Endothelial cell of umbilical vein (primary cell): ENCODE results near the gene LMBR1L. TPM values are rescaled to one million over a fixed set of nuclear protein-coding genes. Genes with fewer than 3 reads are reported as not detected.

Experiments used
- BruUV-seq: library from RNA; stranded (reverse); fragments of 400-500 nt; replicated peaks from 2 replicates; lab custom pipeline; 2021; lab: Mats Ljungman, UMichigan
- CTCF ChIA-PET: fragments of 300-600, 350-600 bp; sonication (Branson Sonifier 250); formaldehyde crosslinking; loops from one replicate; lab custom pipeline; 2021; ENCODE audit warnings: antibody characterized with exemption, inconsistent platforms; lab: Charles Lee
- POLR2A ChIA-PET: fragments of 300-600, 350-600 bp; sonication (Branson Sonifier 250); formaldehyde crosslinking; loops from one replicate; lab custom pipeline; 2021; ENCODE audit warnings: antibody characterized with exemption, inconsistent platforms; lab: Charles Lee
- DNase-seq: peaks from one replicate; pipeline ENCODE4 v3.0.0-alpha.2; 2011; ENCODE audit warnings: low read depth, low spot score
- FAIRE-seq: peaks from 2 replicates; lab custom pipeline; 2011; peaks lifted over from hg19 to GRCh38; lab: Jason Lieb, UNC
- H2AFZ ChIP-seq: 2 replicates; pipeline ENCODE4 v1.6.0; 2012; ENCODE audit warnings: low read depth, low read length, control low read depth, inconsistent platforms
- H3K27ac ChIP-seq: 2 replicates; pipeline ENCODE4 v1.5.1; 2011; ENCODE audit warnings: low read depth, mild to moderate bottlenecking, control low read depth, low read length, moderate library complexity; ENCODE audit not compliant: insufficient read depth
- H3K27me3 ChIP-seq, 2 experiments: 2 replicates each; pipeline versions ENCODE4 v1.6.0 to v1.6.1; 2011; ENCODE audit warnings: low read length in 2 of 2, mixed read lengths in 1 of 2; ENCODE audit not compliant: control insufficient read depth in 2 of 2, insufficient read depth in 2 of 2
- H3K36me3 ChIP-seq, 2 experiments: 2 replicates in 1 of 2; 3 replicates in 1 of 2; pipeline ENCODE4 v1.5.1; 2011; ENCODE audit warnings: low read length in 2 of 2, mild to moderate bottlenecking in 1 of 2, moderate library complexity in 1 of 2; ENCODE audit not compliant: control insufficient read depth in 2 of 2, insufficient read depth in 2 of 2; ENCODE audit errors: extremely low read depth in 1 of 2
- H3K4me1 ChIP-seq: 3 replicates; pipeline ENCODE4 v1.5.1; 2011; ENCODE audit warnings: mild to moderate bottlenecking, low read length; ENCODE audit not compliant: control insufficient read depth, insufficient read depth; ENCODE audit errors: extremely low read depth
- H3K4me2 ChIP-seq: 2 replicates; pipeline ENCODE4 v1.6.1; 2011; ENCODE audit warnings: low read length, control low read depth, mixed read lengths; ENCODE audit not compliant: insufficient read depth
- H3K4me3 ChIP-seq, 3 experiments: fragments of 200-600 bp in 1 of 3; sonication (generic), shearing (Covaris generic) in 1 of 3; replicated peaks in 1 of 3; 2 replicates each; pipeline ENCODE4 v1.5.1; 2011 to 2016; ENCODE audit warnings: control low read depth in 3 of 3, low read length in 3 of 3, mild to moderate bottlenecking in 2 of 3, inconsistent platforms in 1 of 3, low read depth in 1 of 3, moderate library complexity in 1 of 3; ENCODE audit not compliant: insufficient read depth in 1 of 3
- H3K79me2 ChIP-seq: 2 replicates; pipeline ENCODE4 v1.6.0; 2012; ENCODE audit warnings: low read length, inconsistent platforms; ENCODE audit not compliant: control insufficient read depth, insufficient read depth
- H3K9ac ChIP-seq: replicated peaks from 2 replicates; pipeline ENCODE3; 2011; ENCODE audit warnings: low read length, control low read depth; ENCODE audit not compliant: insufficient read depth; ENCODE audit errors: extremely low read depth
- H3K9me1 ChIP-seq: replicated peaks from 3 replicates; pipeline ENCODE4 v1.6.0; 2011; ENCODE audit warnings: mild to moderate bottlenecking, low read length; ENCODE audit not compliant: control insufficient read depth, insufficient read depth; ENCODE audit errors: extremely low read depth
- H3K9me3 ChIP-seq: replicated peaks from 2 replicates; pipeline ENCODE4 v1.5.1; 2012; ENCODE audit warnings: low read length, inconsistent platforms; ENCODE audit not compliant: control insufficient read depth, insufficient read depth
- H4K20me1 ChIP-seq: replicated peaks from 2 replicates; pipeline ENCODE3; 2011; ENCODE audit warnings: mild to moderate bottlenecking, low read length; ENCODE audit not compliant: control insufficient read depth, insufficient read depth; ENCODE audit errors: extremely low read depth
- CTCF ChIP-seq, 2 donors: IDR thresholded peaks; 1 replicate in 1 of 2; 2 replicates in 1 of 2; pipeline ENCODE4 v1.5.1; 2011; ENCODE audit warnings: low read length in 2 of 2, mild to moderate bottlenecking in 2 of 2, moderate library complexity in 2 of 2, control low read depth in 1 of 2, inconsistent platforms in 1 of 2, low read depth in 1 of 2; ENCODE audit not compliant: insufficient read depth in 1 of 2; ENCODE audit errors: extremely low read depth in 1 of 2
- EZH2 ChIP-seq: IDR thresholded peaks from 2 replicates; pipeline ENCODE4 v1.6.1; 2012; ENCODE audit warnings: borderline replicate concordance, low read depth, mild to moderate bottlenecking, moderate library complexity, low read length, inconsistent platforms; ENCODE audit not compliant: severe bottlenecking
- FOS ChIP-seq: IDR thresholded peaks from 2 replicates; pipeline ENCODE4 v1.6.1; 2011; ENCODE audit warnings: mild to moderate bottlenecking, low read length, moderate library complexity, borderline replicate concordance; ENCODE audit not compliant: insufficient read depth
- GATA2 ChIP-seq: IDR thresholded peaks from 2 replicates; pipeline ENCODE4 v1.7.0; 2011; ENCODE audit warnings: low read depth, mild to moderate bottlenecking, moderate library complexity, mixed read lengths, low read length; ENCODE audit not compliant: insufficient read length, insufficient read depth
- JUN ChIP-seq: IDR thresholded peaks from 2 replicates; pipeline ENCODE4 v1.6.1; 2011; ENCODE audit warnings: borderline replicate concordance, low read depth; ENCODE audit not compliant: insufficient read length, insufficient read depth
- POLR2A ChIP-seq: IDR thresholded peaks from 2 replicates; pipeline ENCODE4 v1.6.1; 2012; ENCODE audit warnings: low read depth, mild to moderate bottlenecking, control low read depth, low read length
- dilution Hi-C: fragments of 300-500 bp; cut with MboI; formaldehyde crosslinking; loops from one replicate; pipeline ENCODE4 v1.15.0; 2019; ENCODE audit warnings: low sequenced_read_pairs; ENCODE audit not compliant: extremely low pct_ligation_motif_present
- intact Hi-C: fragments of 100-400 bp; cut with micrococcal nuclease; formaldehyde crosslinking; loops from one replicate; pipeline ENCODE4 v1.10.0; 2022
- polyA plus RNA-seq, 4 experiments: library from polyadenylated mRNA; depleted of rRNA in 3 of 4; stranded (reverse) in 3 of 4; unstranded in 1 of 4; fragments of >200 nt; gene quantifications; 2 replicates each; pipeline versions ENCODE4 v1.2.1 to v1.2.3, GENCODE V29; 2011 to 2012; ENCODE audit warnings: missing spikeins in 1 of 4
- total RNA-seq: library from RNA; stranded (reverse); gene quantifications from 2 replicates; pipeline ENCODE4 v1.2.3, GENCODE V29; 2021

Gene LMBR1L
- total and polyA plus RNA-seq, 2 donors (not counting 3 experiments of a cell fraction or from before 2014, with no cell fraction given): 78.3 to 106 TPM

GRCh38 chr12:49084438-49084837 is 26.2 kb downstream of the LMBR1L start:
- Histone ChIP-seq H3K27me3 (peaks cover 0 to 2% of the 10 kb centered on the region in 2 experiments), H3K9ac (no peak overlapping the region), H4K20me1 (no peaks in the 10 kb centered on the region), H3K36me3 (no peaks in the 10 kb centered on the region), H3K4me3 (no peak overlapping the region), H3K9me1 (no peaks in the 10 kb centered on the region), H3K4me2 (no peak overlapping the region), H3K27ac (no peak overlapping the region), H3K4me1 (peaks cover 7% of the 10 kb centered on the region), H3K79me2 (no peaks in the 10 kb centered on the region), H2AFZ (no peak overlapping the region), H3K9me3 (no peaks in the 10 kb centered on the region)
- TF ChIP-seq JUN (no peak), CTCF (IDR thresholded peaks at IDR 0.05; ENCODE audit: extremely low read depth in 1 of 2, insufficient read depth in 1 of 2, low read depth in 1 of 2, low read length in 2 of 2) (no peak), EZH2 (no peak), FOS (no peak), POLR2A (no peak), GATA2 (no peak)
- dilution Hi-C loops: no loop called here
- ChIA-PET POLR2A (no interaction called here), CTCF (interaction anchor here (0.7 to 6.5 kb wide), 7 partner anchors 10 to 141 kb away, joined by 3 to 248 read pairs (median 12); partner anchors contain the start of gene DHH)
- intact Hi-C loops: no loop called here
- no TSS peak for BruUV-seq
- no peak for DNase-seq
- FAIRE-seq: no peak
